GM06990 (cell line): ENCODE measurements around the gene MLEC.
A peak's percentile ranks its signal among the peaks of the same experiment; 100 is the strongest.
"Not testable (repeated sequence)": the region's sequence is repeated elsewhere in the genome, so short reads cannot be mapped to it uniquely, and the experiment has no call there.

Experiments used
- DNase-seq: peaks from one replicate; pipeline ENCODE4 v3.0.0-alpha.2; 2011; ENCODE audit not compliant: insufficient read length; ENCODE audit errors: extremely low read depth
- H3K27me3 ChIP-seq: replicated peaks from 2 replicates; pipeline ENCODE4 v1.6.0; 2011; ENCODE audit warnings: low read length; ENCODE audit not compliant: control insufficient read depth, insufficient read depth
- H3K36me3 ChIP-seq: 2 replicates; pipeline ENCODE4 v1.5.1; 2011; ENCODE audit warnings: low read length; ENCODE audit not compliant: control insufficient read depth, insufficient read depth
- H3K4me3 ChIP-seq: replicated peaks from 2 replicates; pipeline ENCODE4 v1.5.1; 2011; ENCODE audit warnings: low read depth, mild to moderate bottlenecking, control low read depth, low read length
- CTCF ChIP-seq: IDR thresholded peaks from 2 replicates; pipeline ENCODE4 v1.5.1; 2011; ENCODE audit warnings: low read length, control low read depth, mild to moderate bottlenecking, inconsistent platforms; ENCODE audit not compliant: insufficient read depth, poor library complexity, severe bottlenecking

The MLEC gene

GRCh38 chr12:120666571-120667390 is 20.2 kb upstream of the MLEC start:
- H3K4me3 ChIP-seq, result no peak overlapping the region
- H3K27me3 ChIP-seq, result no peaks in the 10 kb centered on the region
- no peak for DNase-seq
- H3K36me3 ChIP-seq, result no peaks in the 10 kb centered on the region
- no peak for TF ChIP-seq CTCF

GRCh38 chr12:120668091-120668867 is 18.7 kb upstream of the MLEC start:
- H3K36me3 ChIP-seq, result no peaks in the 10 kb centered on the region
- no peak for TF ChIP-seq CTCF
- no peak for DNase-seq
- no peak overlapping the region for H3K4me3 ChIP-seq
- H3K27me3 ChIP-seq, result no peaks in the 10 kb centered on the region

- Histone ChIP-seq H3K27me3 (no peaks in the 10 kb centered on the region), H3K4me3 (no peak overlapping the region; the same call in 1 of the 2 replicates), H3K36me3 (no peaks in the 10 kb centered on the region)
- TF ChIP-seq CTCF, result no peak
- peak; percentile 77 for DNase-seq
Observed at GRCh38 chr12:120668868-120669840, 17.8 kb upstream of the MLEC start.

GRCh38 chr12:120670237-120670636 is 16.7 kb upstream of the MLEC start:
- not testable (repeated sequence) for H3K27me3 ChIP-seq, H3K4me3 ChIP-seq, H3K36me3 ChIP-seq
- DNase-seq, result peak; percentile 51

GRCh38 chr12:120670667-120671066 is 16.3 kb upstream of the MLEC start:
- no peak for TF ChIP-seq CTCF
- DNase-seq, result peak; percentile 57
- Histone ChIP-seq H3K36me3 (no peaks in the 10 kb centered on the region), H3K4me3 (no peak overlapping the region), H3K27me3 (no peaks in the 10 kb centered on the region)
